PC-3 (cell line): ENCODE results near the gene CYCS. TPM values are rescaled to one million over a fixed set of nuclear protein-coding genes. Genes with fewer than 3 reads are reported as not detected.

Experiments
- ATAC-seq: fragments of 200-7000 bp; cut with Tn5 transposase; 2 replicates; pipeline ENCODE4 v1.9.1; 2020; ENCODE audit warnings: mild to moderate bottlenecking, moderate library complexity
- BruUV-seq: library from RNA; stranded (reverse); fragments of 400-500 nt; replicated peaks from 2 replicates; lab custom pipeline; 2021; lab: Mats Ljungman, UMichigan
- CTCF ChIA-PET: fragments of 300-600 bp; sonication (Branson Sonifier 250); formaldehyde crosslinking; loops from one replicate; lab custom pipeline; 2022; ENCODE audit warnings: antibody characterized with exemption; lab: Charles Lee
- POLR2A ChIA-PET: fragments of 300-600 bp; sonication (Branson Sonifier 250); formaldehyde crosslinking; loops from one replicate; lab custom pipeline; 2022; ENCODE audit warnings: antibody characterized with exemption; ENCODE audit not compliant: unreplicated experiment; lab: Charles Lee
- DNase-seq: peaks from one replicate; pipeline ENCODE4 v3.0.0-alpha.2; 2015
- H2AFZ ChIP-seq: fragments of 300-600 bp; sonication (generic); 2 replicates; pipeline ENCODE4 v1.6.0; 2016; ENCODE audit warnings: antibody characterized with exemption, low read length
- H3F3A ChIP-seq: fragments of 300-600 bp; sonication (generic); one replicate; pipeline ENCODE4 v1.6.0; 2017; ENCODE audit warnings: antibody characterized with exemption, low read length, control low read depth, mild to moderate bottlenecking; ENCODE audit not compliant: unreplicated experiment
- H3K27ac ChIP-seq: fragments of 300-600 bp; sonication (generic); 2 replicates; pipeline ENCODE4 v1.5.1; 2016; ENCODE audit warnings: mild to moderate bottlenecking, low read length
- H3K27me3 ChIP-seq: fragments of 300-600 bp; sonication (generic); 2 replicates; pipeline ENCODE4 v1.6.1; 2016; ENCODE audit warnings: low read length, mixed read lengths
- H3K36me3 ChIP-seq: fragments of 300-600 bp; sonication (generic); 2 replicates; pipeline ENCODE4 v1.6.1; 2016; ENCODE audit warnings: low read depth, mixed run types, low read length, mixed read lengths
- H3K4me1 ChIP-seq: fragments of 300-600 bp; sonication (generic); 2 replicates; pipeline ENCODE4 v1.5.1; 2016; ENCODE audit warnings: low read length; ENCODE audit not compliant: insufficient read depth
- H3K4me2 ChIP-seq: fragments of 300-600 bp; sonication (generic); 2 replicates; pipeline ENCODE4 v1.6.0; 2016; ENCODE audit warnings: low read length
- H3K4me3 ChIP-seq: fragments of 300-600 bp; sonication (generic); 2 replicates; pipeline ENCODE4 v1.5.1; 2016; ENCODE audit warnings: mild to moderate bottlenecking, low read length, mixed read lengths
- H3K79me2 ChIP-seq: fragments of 300-600 bp; sonication (generic); 2 replicates; pipeline ENCODE4 v1.6.1; 2017; ENCODE audit warnings: low read length, mixed read lengths
- H3K9ac ChIP-seq: fragments of 300-600 bp; sonication (generic); 2 replicates; pipeline ENCODE4 v1.6.0; 2016; ENCODE audit warnings: mild to moderate bottlenecking, low read length
- H3K9me2 ChIP-seq: fragments of 300-600 bp; sonication (generic); replicated peaks from 2 replicates; pipeline ENCODE4 v1.6.1; 2016; ENCODE audit warnings: mixed run types, low read length, mixed read lengths
- H3K9me3 ChIP-seq: fragments of 300-600 bp; sonication (generic); 2 replicates; pipeline ENCODE4 v1.6.1; 2016; ENCODE audit warnings: low read length, mixed read lengths
- H4K20me1 ChIP-seq: fragments of 300-600 bp; sonication (generic); 2 replicates; pipeline ENCODE4 v1.6.1; 2016; ENCODE audit warnings: low read length, mixed read lengths
- EZH2 ChIP-seq: fragments of 300-600 bp; sonication (generic); IDR thresholded peaks from one replicate; pipeline ENCODE4 v1.6.1; 2017; ENCODE audit warnings: antibody characterized with exemption, mild to moderate bottlenecking, low read length; ENCODE audit not compliant: unreplicated experiment
- EZH2phosphoT487 ChIP-seq: fragments of 300-600 bp; sonication (generic); IDR thresholded peaks from 2 replicates; pipeline ENCODE4 v1.6.1; 2018; ENCODE audit warnings: mild to moderate bottlenecking, antibody characterized with exemption, low read length, borderline replicate concordance
- intact Hi-C: fragments of 100-400 bp; cut with micrococcal nuclease; formaldehyde crosslinking; loops from 2 replicates; pipeline ENCODE4 v1.9.0; 2023
- total RNA-seq: library from RNA; depleted of rRNA; stranded (reverse); fragments of >200 nt; gene quantifications from 2 replicates; pipeline ENCODE4 v1.2.3, GENCODE V29; 2014
- TF ChIP-seq, protein P1 (sequence below): fragments of 300-600 bp; sonication (generic); conservative IDR thresholded peaks from 2 replicates; pipeline ENCODE4 v1.5.1; 2017; ENCODE audit warnings: antibody characterized with exemption, low read depth, mild to moderate bottlenecking, low read length

The CYCS gene
- total RNA-seq, 1 experiment from 2014 or later: 101 TPM

DNA sequence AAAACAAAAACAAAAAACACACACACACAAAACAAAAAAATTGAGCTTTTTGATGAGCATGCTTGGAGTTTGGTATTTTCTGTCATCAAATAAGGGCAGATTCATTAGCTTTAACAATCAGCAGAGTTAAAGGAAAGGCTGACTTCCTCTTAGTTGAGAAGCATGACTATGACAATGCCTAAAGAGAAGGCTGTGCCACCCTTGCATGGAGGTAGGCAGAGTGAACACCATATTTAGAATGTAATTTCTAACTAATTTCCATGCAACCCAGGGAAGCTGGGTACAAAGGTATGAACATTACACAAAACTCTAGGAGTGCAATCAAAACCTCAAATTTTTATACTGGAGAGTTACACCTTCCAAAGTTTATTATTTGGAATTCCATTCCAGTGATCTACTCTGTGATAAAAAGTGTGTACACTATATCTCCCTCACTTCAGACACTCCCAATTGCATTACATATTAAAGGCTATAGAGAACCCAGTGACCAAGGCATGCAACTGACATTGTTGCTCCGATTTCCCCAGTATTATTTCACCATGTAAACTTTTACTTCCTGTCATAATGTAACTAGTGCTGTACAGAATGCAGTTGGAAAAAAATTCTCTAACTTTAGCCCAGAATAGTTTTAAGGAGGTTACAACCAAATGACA lies 9.4 kb upstream of the CYCS start:
- Histone ChIP-seq H3K4me2 (no peak overlapping the region), H3K9me2 (no peaks in the 10 kb centered on the region), H2AFZ (no peak overlapping the region), H3K9ac (no peak overlapping the region), H3K4me1 (no peaks in the 10 kb centered on the region), H3K27ac (no peak overlapping the region), H3K4me3 (no peak overlapping the region), H3K79me2 (no peaks in the 10 kb centered on the region), H3K27me3 (no peaks in the 10 kb centered on the region), H4K20me1 (no peaks in the 10 kb centered on the region), H3K36me3 (no peaks in the 10 kb centered on the region), H3F3A (no peaks in the 10 kb centered on the region), H3K9me3 (no peaks in the 10 kb centered on the region)
- ATAC-seq (peak; percentile 33), DNase-seq (no peak)
- BruUV-seq: no TSS peak
- ChIA-PET POLR2A (no interaction called here), CTCF (no interaction called here)
- TF ChIP-seq, protein P1, sequence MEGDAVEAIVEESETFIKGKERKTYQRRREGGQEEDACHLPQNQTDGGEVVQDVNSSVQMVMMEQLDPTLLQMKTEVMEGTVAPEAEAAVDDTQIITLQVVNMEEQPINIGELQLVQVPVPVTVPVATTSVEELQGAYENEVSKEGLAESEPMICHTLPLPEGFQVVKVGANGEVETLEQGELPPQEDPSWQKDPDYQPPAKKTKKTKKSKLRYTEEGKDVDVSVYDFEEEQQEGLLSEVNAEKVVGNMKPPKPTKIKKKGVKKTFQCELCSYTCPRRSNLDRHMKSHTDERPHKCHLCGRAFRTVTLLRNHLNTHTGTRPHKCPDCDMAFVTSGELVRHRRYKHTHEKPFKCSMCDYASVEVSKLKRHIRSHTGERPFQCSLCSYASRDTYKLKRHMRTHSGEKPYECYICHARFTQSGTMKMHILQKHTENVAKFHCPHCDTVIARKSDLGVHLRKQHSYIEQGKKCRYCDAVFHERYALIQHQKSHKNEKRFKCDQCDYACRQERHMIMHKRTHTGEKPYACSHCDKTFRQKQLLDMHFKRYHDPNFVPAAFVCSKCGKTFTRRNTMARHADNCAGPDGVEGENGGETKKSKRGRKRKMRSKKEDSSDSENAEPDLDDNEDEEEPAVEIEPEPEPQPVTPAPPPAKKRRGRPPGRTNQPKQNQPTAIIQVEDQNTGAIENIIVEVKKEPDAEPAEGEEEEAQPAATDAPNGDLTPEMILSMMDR: no peak
- TF ChIP-seq EZH2: no peak
- TF ChIP-seq EZH2phosphoT487: no peak
- intact Hi-C loops: no loop called here

DNA sequence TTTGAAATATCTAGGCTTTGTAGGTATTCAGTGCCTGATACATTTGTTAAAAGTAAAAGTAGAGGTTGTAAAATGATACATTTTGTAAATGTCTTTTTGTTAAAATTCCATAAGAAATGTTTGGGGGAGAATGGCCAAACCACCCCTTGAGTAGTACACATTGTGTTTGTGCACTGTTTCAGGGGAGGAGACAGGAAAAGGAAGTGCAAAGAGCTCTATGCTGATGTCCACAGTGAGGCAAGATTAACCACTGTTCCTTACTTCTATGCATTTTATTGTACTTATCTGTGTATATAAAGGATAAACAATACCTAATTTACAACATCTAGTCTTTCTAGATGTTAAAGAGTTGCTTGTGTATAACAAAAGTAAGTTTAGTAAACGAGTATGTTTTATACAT lies 7.4 kb upstream of the CYCS start:
- CTCF ChIA-PET: no interaction called here

DNA sequence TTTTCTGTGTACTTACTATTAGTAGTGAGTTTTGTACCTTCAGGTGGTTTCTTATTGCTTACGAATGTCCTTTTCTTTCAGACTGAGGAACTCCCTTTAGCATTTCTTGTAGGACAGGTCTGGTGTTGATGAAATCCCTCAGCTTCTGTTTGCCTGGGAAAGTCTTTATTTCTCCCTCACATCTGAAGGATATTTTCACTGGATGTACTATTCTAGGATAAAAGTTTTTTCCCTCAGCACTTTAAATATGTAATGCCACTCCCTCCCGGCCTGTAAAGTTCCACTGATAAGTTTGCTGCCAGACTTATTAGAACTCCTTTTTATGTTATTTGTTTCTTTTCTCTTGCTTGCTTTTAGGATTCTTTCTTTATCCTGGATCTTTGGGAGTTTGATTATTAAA lies 1.7 kb upstream of the CYCS start:
- Histone ChIP-seq H3K4me2 (no peak overlapping the region), H3K36me3 (peaks cover 23% of the 10 kb centered on the region), H3K79me2 (peaks cover 34% of the 10 kb centered on the region), H2AFZ (no peak overlapping the region), H3K4me1 (0 out of 2 replicates have a peak, but pooled peaks cover 10% of the 10 kb centered on the region), H3K27me3 (no peaks in the 10 kb centered on the region), H3K4me3 (no peak overlapping the region), H3F3A (no peaks in the 10 kb centered on the region), H3K9ac (no peak overlapping the region), H3K9me2 (no peaks in the 10 kb centered on the region), H3K9me3 (no peaks in the 10 kb centered on the region), H3K27ac (no peak overlapping the region), H4K20me1 (peaks cover 27% of the 10 kb centered on the region)
- BruUV-seq: no TSS peak
- ATAC-seq (no peak), DNase-seq (no peak)
- intact Hi-C loops: no loop called here
- ChIA-PET POLR2A (no interaction called here), CTCF (no interaction called here)
- TF ChIP-seq EZH2 (no peak), EZH2phosphoT487 (no peak)
- TF ChIP-seq, protein P1: no peak

More for the DNA sequence above, 7.4 kb upstream of the CYCS start:
- no TSS peak for BruUV-seq
- POLR2A ChIA-PET: no interaction called here
- Histone ChIP-seq H3K27me3 (no peaks in the 10 kb centered on the region), H3K36me3 (no peaks in the 10 kb centered on the region), H3K27ac (no peak overlapping the region), H3K4me2 (no peak overlapping the region), H3F3A (no peaks in the 10 kb centered on the region), H4K20me1 (no peaks in the 10 kb centered on the region), H2AFZ (no peak overlapping the region), H3K9me2 (no peaks in the 10 kb centered on the region), H3K4me3 (no peak overlapping the region), H3K79me2 (no peaks in the 10 kb centered on the region), H3K4me1 (no peaks in the 10 kb centered on the region), H3K9ac (no peak overlapping the region), H3K9me3 (no peaks in the 10 kb centered on the region)
- no peak for ATAC-seq
- intact Hi-C loops: no loop called here
- DNase-seq: no peak
- TF ChIP-seq EZH2phosphoT487: no peak
- no peak for TF ChIP-seq EZH2
- TF ChIP-seq, protein P1: no peak
